K562 (cell line): ENCODE data around the gene CHD1L. TPM values are rescaled to one million over a fixed set of nuclear protein-coding genes. Genes with fewer than 3 reads are reported as not detected.

Experiments used
- FUS ChIP-seq: fragments of 200-400 bp; formaldehyde crosslinking; optimal IDR thresholded peaks from 2 replicates; pipeline ENCODE3; 2017; ENCODE audit warnings: low read depth, low read length
- NFATC3 ChIP-seq: fragments of 450-650 bp; IDR thresholded peaks from 2 replicates; pipeline ENCODE4 v1.6.1; 2017; ENCODE audit warnings: mild to moderate bottlenecking
- NFIX ChIP-seq: fragments of 250-450 bp; sonication (Bioruptor Pico); IDR thresholded peaks from 2 replicates; pipeline ENCODE4 v1.4.0; 2020; ENCODE audit warnings: low read depth, mild to moderate bottlenecking, moderate library complexity
- PTTG1 ChIP-seq: fragments of 450-650 bp; IDR thresholded peaks from 2 replicates; pipeline ENCODE4 v1.6.1; 2016; ENCODE audit warnings: low read depth, mild to moderate bottlenecking, missing genetic modification characterization, missing compliant biosample characterization
- ZNF699 ChIP-seq: fragments of 250-450 bp; sonication (Bioruptor Pico); IDR thresholded peaks from 2 replicates; pipeline ENCODE4 v1.8.0; 2021; ENCODE audit warnings: mild to moderate bottlenecking, moderate library complexity; ENCODE audit not compliant: insufficient replicate concordance
- polyA plus RNA-seq, 8 experiments: library from polyadenylated mRNA; depleted of rRNA in 4 of 8; stranded (reverse) in 5 of 8; unstranded in 3 of 8; fragments of >200 nt; fragmentation: Nextera tagmentation in 2 of 8; fragmentation: Illumina TruSeq in 1 of 8; extraction: Ambion mirVana in 2 of 8; extraction: Trizol in 1 of 8; gene quantifications; 2 replicates each; pipeline versions ENCODE4 v1.2.1 to v1.2.3, GENCODE V29; 2011 to 2014; ENCODE audit warnings: inconsistent platforms in 1 of 8, missing spikeins in 1 of 8
- total RNA-seq, 7 experiments: library from RNA; depleted of rRNA in 6 of 7; stranded (reverse); fragments of >200 nt in 6 of 7; fragmentation: Illumina TruSeq in 2 of 7; extraction: Trizol in 2 of 7; gene quantifications; 2 replicates each; pipeline versions ENCODE4 v1.2.1 to v1.2.3, GENCODE V29; 2011 to 2021; ENCODE audit warnings: low replicate concordance in 1 of 7
- TF ChIP-seq, protein P1 (sequence below): fragments of 250-450 bp; sonication (Bioruptor Pico); IDR thresholded peaks from 2 replicates; pipeline ENCODE4 v1.5.0; 2021; ENCODE audit warnings: mild to moderate bottlenecking, moderate library complexity
- TF ChIP-seq, protein P2 (sequence below): fragments of 250-450 bp; sonication (Bioruptor Pico); IDR thresholded peaks from 2 replicates; pipeline ENCODE4 v1.6.1; 2021; ENCODE audit warnings: mild to moderate bottlenecking

CHD1L gene
- total and polyA plus RNA-seq, 9 of the 15 experiments (the other 6 are each of a cell fraction or from before 2014, with no cell fraction given) = 25.0 to 93.3 (median 59.1) TPM

DNA sequence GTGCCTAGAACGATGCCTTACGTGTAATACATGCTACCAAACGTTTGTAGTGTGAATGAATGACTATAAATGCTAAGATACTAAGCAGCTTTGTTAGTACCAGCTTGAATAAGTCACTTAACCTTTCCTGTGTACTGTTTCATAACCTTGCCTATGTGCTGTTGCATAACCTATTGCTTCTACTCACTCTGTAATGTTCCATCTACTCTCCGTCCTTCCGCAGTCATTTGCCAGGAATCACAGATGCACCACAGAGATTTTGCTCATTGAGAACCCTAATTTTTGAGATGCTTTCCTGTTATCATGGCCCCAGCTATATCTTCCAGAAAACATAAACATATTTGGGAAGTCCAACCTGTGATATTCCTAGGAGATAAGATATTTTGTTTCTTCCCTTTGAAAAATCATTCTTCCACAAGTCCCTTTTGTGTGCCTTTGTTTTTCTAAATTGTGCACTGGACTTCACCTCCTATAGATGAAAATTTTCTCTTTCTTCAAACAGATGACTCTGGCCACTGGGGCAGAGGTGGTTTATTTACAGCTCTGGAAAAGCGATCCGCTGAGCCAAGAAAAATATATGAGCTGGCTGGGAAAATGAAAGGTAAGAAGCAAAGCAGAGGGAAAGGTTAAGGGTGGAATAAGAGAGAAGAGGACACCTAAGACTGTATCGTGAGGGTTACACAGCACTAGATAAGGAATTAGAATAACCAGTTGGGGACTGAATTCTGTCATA is 44.8 kb downstream of the CHD1L start (continued):
- TF ChIP-seq, protein P1, sequence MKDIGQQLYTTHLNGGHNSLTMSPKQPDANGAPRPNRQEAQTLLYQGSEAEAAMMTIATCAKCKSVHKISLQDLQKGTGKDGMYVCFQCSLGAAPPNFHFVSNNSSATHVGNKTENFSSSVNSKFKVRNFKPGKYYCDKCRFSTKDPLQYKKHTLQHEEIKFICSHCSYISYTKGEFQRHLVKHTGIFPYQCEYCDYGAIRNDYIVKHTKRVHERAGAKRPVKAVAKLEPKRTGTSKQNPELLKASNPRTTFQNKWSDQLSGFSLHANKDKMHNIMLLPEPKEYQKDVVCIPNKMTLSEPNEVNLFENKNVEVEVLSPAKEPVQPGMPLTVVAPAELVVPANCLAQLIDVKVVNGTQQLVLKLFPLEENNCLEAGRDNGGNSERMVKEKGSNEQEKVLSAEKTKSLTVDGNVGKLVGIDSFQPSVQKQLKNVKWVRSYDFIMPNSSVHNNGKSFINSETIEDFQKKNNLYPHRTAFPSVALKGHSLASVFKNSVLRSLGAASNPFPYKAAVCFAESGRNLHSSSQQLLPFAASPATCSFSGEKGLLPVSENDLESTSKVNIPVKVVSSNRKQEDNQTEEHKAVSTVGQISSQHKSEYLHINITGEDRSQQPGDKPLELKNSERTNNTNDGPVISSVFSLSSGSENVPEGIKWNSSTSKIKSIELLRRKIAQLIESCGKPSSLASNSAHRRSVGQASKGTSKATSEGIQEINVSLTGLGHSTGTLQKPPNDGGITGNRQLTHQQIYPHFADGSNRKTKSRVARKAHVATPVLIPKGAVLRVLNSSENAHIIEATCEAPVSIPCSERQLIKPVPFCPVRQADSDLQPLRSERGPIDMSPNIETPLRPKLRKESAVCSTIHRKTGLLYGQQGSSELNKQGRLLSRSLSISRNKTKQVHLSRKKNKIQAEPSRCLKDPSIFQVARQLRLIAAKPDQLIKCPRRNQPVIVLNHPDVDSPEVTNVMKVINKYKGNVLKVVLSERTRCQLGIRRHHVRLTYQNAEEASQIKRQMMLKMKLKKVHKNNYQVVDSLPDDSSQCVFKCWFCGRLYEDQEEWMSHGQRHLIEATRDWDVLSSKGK (CRISPR knock-in tag) = no peak
- no peak for TF ChIP-seq PTTG1 (tag)
- TF ChIP-seq, protein P2, sequence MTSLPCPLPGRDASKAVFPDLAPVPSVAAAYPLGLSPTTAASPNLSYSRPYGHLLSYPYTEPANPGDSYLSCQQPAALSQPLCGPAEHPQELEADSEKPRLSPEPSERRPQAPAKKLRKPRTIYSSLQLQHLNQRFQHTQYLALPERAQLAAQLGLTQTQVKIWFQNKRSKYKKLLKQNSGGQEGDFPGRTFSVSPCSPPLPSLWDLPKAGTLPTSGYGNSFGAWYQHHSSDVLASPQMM (CRISPR knock-in tag) = no peak
- no peak for TF ChIP-seq NFATC3
- no peak for TF ChIP-seq ZNF699 (CRISPR knock-in tag)
- TF ChIP-seq FUS = no peak
- no peak for TF ChIP-seq NFIX
